ENCODE data around the gene OLIG3. TPM values are rescaled to one million over a fixed set of nuclear protein-coding genes. Genes with fewer than 3 reads are reported as not detected.

Gene OLIG3
- total RNA-seq, 4 donors from 2014 or later = not detected

DNA sequence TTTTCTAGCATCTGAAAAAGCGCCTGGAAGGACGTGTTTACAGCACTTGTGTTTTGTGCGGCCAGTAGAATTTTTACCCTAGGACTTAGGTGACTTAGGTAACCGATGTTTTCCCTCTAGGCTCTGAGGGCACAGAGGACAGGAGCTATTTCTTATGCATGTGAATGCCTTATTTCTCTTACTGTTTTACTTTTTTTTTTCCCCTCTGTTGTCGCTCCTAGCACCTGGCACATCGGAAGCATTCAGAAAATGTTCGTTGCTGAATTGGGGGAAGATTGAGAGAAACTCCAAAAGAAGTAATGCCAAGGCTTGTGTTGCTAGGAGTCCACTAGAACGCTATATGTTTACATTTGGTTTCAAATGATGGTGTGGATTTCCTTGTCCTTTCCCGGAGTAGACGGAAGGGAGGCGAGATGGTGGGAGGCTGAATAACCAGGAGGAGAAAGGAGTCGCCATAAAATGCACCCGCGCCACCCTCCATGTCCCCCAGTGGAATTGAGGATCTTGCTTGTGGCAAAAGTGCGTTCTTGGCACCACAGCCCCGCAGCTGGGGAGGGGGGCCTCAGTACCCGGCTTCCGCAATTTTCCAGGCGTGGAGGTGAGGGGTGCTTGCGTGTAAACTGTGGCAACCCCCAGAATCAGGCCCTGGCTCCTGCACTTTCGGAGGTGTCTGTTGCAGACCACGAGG lies 6.9 kb downstream of the OLIG3 start:
- H3K27me3 ChIP-seq = peaks cover 100% of the 10 kb centered on the region
- H3K4me1 ChIP-seq = peaks cover 0 to 19% (median 6%) of the 10 kb centered on the region in 4 donors
- no peak overlapping the region for H3K4me3 ChIP-seq
- no peak overlapping the region for H3K27ac ChIP-seq
- TF ChIP-seq CTCF (IDR thresholded peaks at IDR 0.05) (no peak), POLR2A (IDR thresholded peaks at IDR 0.05) (no peak), EP300 (IDR thresholded peaks at IDR 0.05; ENCODE audit: low read depth) (no peak), POLR2AphosphoS5 (IDR thresholded peaks at IDR 0.05) (no peak)
- no peaks in the 10 kb centered on the region for H3K36me3 ChIP-seq
- H3K9me3 ChIP-seq = no peaks in the 10 kb centered on the region
- intact Hi-C loops (cut with DNase I; ENCODE audit: low total_unique reads) (no loop called here), in situ Hi-C loops (cut with MboI; ENCODE audit: low pct_ligation_motif_present in 1 of 4, low pct_unique_long_range_greater_than_20kb in 1 of 4, low sequenced_read_pairs in 3 of 4) (no loop called here)
- 14 to 18% methylated on average over 12 to 22 of the region's 22 CpGs for WGBS, 2 donors (ENCODE audit: low coverage in 1 of 2)
- DNase-seq = no peak

DNA sequence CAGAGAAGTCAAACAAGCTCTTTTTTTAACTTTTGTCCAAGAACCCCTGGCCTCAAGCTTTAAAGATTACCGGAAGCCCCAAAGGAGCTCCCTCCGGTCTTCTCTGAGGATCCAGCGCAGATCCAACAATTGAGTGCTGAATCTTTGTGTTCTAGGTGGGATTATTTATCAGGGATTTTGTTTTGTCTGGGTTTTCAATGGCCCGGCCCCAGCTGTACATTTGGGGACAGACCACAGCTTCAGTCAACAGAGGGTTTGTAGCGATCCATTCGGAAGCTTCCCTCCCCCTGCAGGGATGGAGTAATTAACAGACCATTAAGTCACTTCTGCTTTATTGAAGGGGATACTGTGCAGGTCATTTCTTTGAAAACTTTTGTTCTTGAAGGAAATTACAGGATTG lies 7.8 kb downstream of the OLIG3 start:
- in situ Hi-C loops (cut with MboI; ENCODE audit: low pct_ligation_motif_present in 1 of 4, low pct_unique_long_range_greater_than_20kb in 1 of 4, low sequenced_read_pairs in 3 of 4) = no loop called here
- peaks cover 96% of the 10 kb centered on the region for H3K27me3 ChIP-seq
- no peak overlapping the region for H3K27ac ChIP-seq
- no peaks in the 10 kb centered on the region for H3K9me3 ChIP-seq
- H3K4me3 ChIP-seq = no peak overlapping the region
- no peaks in the 10 kb centered on the region for H3K36me3 ChIP-seq
- WGBS, 2 donors (ENCODE audit: low coverage in 1 of 2) = 16 to 29% methylated on average over 4 to 6 of the region's 6 CpGs
- TF ChIP-seq POLR2A (IDR thresholded peaks at IDR 0.05) (no peak), EP300 (IDR thresholded peaks at IDR 0.05; ENCODE audit: low read depth) (no peak), POLR2AphosphoS5 (IDR thresholded peaks at IDR 0.05) (no peak), CTCF (IDR thresholded peaks at IDR 0.05) (no peak)
- intact Hi-C loops (cut with DNase I; ENCODE audit: low total_unique reads) = loop anchor here (1.0 kb wide), 1 partner anchor 17 kb away; no protein-coding TSS in a partner anchor
- no peak for DNase-seq
- peaks cover 0 to 19% (median 6%) of the 10 kb centered on the region in 4 donors for H3K4me1 ChIP-seq

DNA sequence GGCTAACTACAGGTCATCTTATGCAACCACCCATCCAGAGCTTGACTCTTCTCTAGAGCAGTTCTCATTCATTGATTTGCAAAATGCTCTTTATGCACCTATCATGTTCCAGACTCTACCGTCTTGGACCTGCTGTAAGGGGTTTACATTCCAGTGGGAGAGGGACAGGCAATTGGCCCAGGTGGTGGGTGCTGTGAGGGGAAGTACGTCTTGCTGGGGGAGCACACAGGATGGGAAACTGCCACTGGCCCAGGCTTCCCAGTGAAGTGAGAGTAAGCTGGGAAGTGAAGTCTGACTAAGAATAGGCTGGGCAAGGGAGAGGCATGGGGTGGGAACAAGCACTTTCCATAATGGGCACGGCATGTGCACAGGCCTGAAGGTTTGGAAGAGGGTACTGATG lies 13.8 kb downstream of the OLIG3 start:
- H3K27me3 ChIP-seq = peaks cover 60% of the 10 kb centered on the region
- H3K4me3 ChIP-seq = no peak overlapping the region
- in situ Hi-C loops (cut with MboI; ENCODE audit: low pct_ligation_motif_present in 1 of 4, low pct_unique_long_range_greater_than_20kb in 1 of 4, low sequenced_read_pairs in 3 of 4) (no loop called here), intact Hi-C loops (cut with DNase I; ENCODE audit: low total_unique reads) (no loop called here)
- no peak for TF ChIP-seq POLR2A (IDR thresholded peaks at IDR 0.05)
- no peak for TF ChIP-seq EP300 (IDR thresholded peaks at IDR 0.05; ENCODE audit: low read depth)
- TF ChIP-seq CTCF (IDR thresholded peaks at IDR 0.05) = no peak
- no peak for TF ChIP-seq POLR2AphosphoS5 (IDR thresholded peaks at IDR 0.05)
- no peaks in the 10 kb centered on the region for H3K4me1 ChIP-seq
- no peaks in the 10 kb centered on the region for H3K36me3 ChIP-seq
- whole genome bisulfite sequencing, 2 donors (ENCODE audit: low coverage in 1 of 2) = 62 to 100% methylated on average over 1 to 3 of the region's 3 CpGs
- H3K9me3 ChIP-seq = no peaks in the 10 kb centered on the region
- H3K27ac ChIP-seq = no peak overlapping the region
- no peak for DNase-seq

DNA sequence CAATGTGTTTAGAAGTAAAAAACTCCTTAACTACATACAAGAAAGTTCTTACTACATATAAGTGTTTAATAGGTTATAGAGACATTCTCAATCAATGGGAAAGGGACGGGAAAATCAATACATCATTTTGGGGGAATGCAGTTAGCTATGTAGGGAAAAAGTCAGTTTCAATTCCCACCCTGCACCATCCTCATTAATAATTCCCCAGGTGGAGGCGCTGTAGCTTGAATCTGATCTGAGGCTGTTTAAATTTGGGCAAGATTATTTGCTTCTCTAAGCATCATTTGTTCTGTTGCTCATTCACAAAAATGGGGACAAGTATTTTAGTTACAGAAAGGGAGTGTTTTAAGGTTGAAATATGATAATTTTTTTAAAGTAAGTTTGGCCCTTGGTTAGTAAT lies 19.1 kb downstream of the OLIG3 start:
- in situ Hi-C loops (cut with MboI; ENCODE audit: low pct_ligation_motif_present in 1 of 4, low pct_unique_long_range_greater_than_20kb in 1 of 4, low sequenced_read_pairs in 3 of 4) (no loop called here), intact Hi-C loops (cut with DNase I; ENCODE audit: low total_unique reads) (no loop called here)
- no peak overlapping the region for H3K27ac ChIP-seq
- 50 to 53% methylated on average over 1 to 2 of the region's 2 CpGs for WGBS, 2 donors (ENCODE audit: low coverage in 1 of 2)
- TF ChIP-seq EP300 (IDR thresholded peaks at IDR 0.05; ENCODE audit: low read depth) (no peak), POLR2A (IDR thresholded peaks at IDR 0.05) (no peak), POLR2AphosphoS5 (IDR thresholded peaks at IDR 0.05) (no peak), CTCF (IDR thresholded peaks at IDR 0.05) (no peak)
- no peak for DNase-seq
- H3K27me3 ChIP-seq = peaks cover 38% of the 10 kb centered on the region
- no peaks in the 10 kb centered on the region for H3K36me3 ChIP-seq
- no peaks in the 10 kb centered on the region for H3K4me1 ChIP-seq
- no peak overlapping the region for H3K4me3 ChIP-seq
- H3K9me3 ChIP-seq = no peaks in the 10 kb centered on the region
